HG03064 (cell line): Measurements from ENCODE around the gene SLC9B1.
"Not testable (repeated sequence)": the region's sequence is repeated elsewhere in the genome, so short reads cannot be mapped to it uniquely, and the experiment has no call there.

ENCODE experiments used
- ATAC-seq: cut with Tn5 transposase; IDR thresholded peaks from one replicate; pipeline ENCODE4 v1.9.1; 2021; ENCODE audit warnings: low read depth; ENCODE audit not compliant: unreplicated experiment

Gene SLC9B1

DNA sequence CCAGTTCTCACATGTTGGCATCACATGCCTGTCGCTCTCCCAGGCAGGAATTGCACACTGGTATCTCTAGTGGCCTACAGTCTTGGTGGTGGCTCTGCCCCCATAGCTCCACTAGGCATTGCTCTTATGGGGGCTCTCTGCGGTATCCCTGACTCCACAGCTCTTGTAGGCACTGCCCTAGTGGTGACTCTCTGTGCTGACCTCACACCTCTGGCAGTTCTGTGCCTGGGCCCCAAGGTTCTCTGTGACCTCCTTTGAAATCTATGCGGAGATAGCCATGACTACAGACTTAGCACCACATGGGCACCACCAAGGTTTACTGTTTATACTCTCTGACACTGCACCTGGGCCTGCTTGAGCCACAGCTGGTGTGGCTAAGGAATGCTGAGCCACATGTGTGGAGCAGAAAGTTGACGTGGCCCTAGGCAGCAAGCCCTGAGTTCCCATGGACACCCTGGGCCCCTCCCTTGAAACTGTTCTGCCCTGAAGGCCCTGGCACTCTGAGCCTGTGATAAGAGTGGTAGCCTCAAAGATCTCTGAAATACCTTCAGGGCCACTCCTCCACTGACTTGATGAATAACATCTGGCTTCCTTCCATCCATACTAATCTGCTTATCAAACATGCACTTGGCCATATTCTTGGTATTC, 8.0 kb downstream of the SLC9B1 start:
- no peak for ATAC-seq

DNA sequence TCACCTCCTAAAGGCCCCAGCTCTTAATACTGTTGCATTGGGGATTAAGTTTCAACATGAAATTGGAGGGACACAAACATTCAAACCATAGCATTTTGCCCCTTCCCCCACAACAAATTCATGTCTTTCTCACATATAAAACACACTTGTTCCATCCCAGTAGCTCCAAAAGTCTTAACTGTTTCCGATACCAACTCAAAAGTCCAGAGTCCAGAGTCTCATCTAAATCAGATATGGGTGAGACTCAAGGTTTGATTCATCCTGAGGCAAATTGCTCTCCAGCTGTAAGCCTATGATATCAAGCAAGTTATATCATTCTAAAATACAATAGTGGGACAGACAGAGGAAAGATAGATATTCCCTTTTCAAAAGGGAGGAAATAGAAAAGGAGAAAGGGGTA, 8.7 kb downstream of the SLC9B1 start:
- no peak for ATAC-seq

DNA sequence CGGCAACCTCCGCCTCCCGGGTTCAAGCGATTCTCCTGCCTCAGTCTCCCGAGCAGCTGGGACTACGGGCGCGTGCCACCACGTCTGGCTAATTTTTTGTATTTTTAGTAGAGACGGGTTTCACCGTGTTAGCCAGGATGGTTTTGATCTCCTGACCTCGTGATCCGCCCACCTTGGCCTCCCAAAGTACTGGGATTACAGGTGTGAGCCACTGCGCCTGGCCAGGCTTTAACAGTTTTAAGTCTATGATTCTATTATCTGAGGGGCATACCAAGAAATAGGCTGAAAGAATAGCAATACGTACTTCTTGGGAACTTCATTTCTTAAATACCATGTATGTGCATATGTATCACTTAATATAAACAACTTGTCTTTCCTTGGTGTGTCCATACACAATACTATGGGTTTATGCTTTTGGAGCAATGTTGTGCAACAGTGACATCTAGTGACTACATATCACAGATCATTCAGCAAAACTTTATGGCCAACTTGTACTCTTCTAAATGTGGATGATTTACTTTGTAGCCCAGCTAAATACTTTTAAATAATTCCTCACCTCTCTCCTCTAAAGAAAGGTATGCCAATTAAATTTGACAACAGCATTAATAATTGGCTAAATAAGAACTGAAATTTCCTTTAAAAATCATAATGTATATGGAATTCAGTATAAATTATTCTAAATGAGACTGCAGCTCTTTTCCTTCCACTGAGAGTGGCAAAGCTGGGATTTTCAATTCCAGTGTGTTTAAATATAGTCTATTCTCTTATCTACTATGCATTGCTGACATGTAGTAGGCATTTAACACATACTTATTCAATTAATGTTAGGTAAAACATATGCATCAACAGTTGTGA, 10.4 kb downstream of the SLC9B1 start:
- ATAC-seq = no peak

DNA sequence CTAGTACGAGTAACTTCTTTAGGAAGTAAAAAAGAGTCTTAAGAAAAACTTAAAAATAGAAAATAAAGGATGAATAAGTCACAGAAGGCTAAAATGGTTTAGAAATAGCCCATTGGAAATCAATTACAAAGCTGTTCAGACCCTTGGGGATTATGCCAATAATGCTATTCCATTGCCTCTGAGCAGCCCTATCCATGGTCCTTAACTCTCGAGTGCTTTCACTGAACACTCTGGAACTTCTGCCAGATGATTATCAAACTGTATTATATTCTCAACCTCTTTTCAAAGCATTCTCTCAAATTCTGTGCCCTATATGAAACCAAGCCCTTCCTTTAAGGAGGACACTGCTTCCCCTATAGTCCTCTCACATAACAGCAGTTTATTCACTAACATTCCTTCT, 17.0 kb downstream of the SLC9B1 start:
- no peak for ATAC-seq

DNA sequence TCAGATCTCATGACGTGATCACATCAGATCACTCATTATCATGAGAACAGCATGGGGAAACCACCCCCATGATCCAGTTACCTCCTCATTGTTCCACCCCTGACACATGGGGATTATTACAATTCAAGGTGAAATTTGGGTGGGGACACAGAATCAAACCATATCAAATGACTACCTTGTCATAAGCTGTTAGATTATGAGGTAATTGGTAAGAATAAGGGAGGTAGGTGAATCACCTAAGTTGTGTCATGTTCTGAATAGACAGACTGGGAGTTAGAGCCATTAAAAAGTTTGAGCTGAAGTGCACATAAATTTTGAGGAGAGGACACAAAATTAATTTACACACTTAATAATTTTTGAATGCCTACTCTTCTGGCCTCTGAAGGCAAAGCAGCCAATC, 24.7 kb downstream of the SLC9B1 start:
- no peak for ATAC-seq

DNA sequence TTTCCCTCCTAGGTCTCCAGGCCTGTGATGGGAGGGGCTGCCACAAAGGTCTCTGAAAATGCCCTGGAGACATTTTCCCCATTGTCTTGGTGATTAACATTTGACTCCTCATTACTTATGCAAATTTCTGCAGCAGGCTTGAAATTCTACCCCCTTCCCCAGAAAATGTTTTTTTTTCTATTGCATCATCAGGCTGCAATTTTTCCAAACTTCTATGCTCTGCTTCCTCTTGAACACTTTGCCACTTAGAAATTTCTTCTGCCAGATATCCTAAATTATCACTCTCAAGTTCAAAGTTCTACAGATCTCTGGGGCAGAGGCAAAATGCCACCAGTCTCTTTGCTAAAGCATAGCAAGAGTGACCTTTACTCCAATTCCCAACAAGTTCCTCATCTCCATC, 25.5 kb downstream of the SLC9B1 start:
- ATAC-seq = not testable (repeated sequence)

DNA sequence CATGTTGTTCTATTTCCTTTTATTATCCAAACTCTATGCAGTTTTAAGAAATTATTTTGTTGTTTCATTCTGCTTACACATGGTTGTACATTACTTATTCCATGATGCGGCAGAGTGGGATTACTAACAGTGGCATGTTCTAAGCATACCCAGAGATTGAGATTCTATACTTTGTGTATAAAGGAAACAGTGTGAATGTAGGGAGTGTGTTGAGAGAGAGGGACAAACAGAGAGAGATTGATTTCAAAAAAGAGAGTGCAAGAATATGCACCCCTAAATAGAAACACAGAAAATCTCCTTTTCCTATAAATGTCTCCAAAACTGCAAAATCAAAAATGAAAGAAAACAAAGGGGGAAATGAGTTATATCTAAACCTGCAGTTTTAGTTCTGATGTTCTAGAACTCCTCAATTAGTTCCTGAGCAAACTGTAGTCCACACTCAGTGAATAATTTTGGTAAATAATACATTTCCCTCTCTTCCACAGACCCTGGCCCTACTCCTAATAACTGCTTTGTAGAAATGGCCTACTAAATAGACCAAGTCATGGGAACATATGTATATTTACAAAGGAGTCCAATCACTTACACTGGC, 31.0 kb downstream of the SLC9B1 start:
- ATAC-seq = no peak

DNA sequence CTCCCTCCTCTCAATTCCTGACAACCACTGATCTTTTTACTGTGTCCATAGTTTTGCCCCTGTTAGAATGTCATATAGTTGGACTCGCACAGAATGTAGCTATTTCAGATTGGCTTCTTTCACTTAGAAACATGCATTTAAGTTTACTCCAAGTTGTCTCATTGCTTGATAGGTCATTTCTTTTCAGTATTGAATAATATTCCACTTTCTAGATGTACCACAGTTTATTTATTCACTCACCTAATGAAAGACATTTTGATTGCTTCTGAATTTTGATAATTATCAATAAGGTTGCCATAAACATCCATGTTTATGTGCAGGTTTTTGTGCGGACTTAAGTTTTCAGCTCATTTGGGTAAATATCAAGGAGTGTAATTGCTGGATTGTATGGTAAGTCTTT, 38.5 kb downstream of the SLC9B1 start:
- no peak for ATAC-seq

DNA sequence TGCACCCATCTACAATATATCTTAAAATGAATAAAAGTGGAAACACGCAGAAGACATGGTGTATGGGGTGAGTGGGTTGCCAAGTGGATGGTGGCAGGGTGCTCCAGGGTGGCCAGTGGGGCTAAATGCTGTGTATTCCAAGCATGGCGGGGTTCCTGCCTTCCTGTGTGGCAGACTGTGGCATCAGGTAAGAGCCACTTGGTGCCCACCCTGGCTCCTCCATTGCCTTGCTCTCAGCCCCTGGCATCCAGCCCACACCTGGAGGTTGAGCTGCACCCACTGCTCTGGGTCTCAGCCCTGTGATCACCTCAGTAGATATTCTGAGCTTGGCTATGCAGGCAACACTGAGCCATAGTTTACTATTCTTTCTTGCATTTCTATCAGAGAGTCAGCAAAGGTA, 57.7 kb downstream of the SLC9B1 start:
- ATAC-seq = not testable (repeated sequence)

DNA sequence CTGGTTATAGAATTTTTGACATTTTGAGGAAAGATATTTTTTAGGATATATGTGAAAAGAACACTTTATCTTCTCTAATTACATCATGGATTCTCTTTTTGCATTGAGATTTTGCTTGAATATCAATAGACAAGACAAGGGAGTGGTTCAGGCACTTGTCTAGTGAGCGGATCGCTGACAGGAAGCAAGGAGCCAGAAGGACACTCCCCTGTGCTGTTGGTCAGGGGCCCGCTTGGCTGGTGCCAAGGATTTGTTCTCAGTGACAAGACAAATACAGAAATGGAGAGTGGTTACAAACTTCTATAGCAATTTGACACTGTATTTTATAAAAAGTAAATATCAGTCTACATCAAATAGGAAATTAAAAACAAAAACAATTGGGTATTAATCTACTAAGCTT, 60.0 kb downstream of the SLC9B1 start:
- ATAC-seq = no peak

DNA sequence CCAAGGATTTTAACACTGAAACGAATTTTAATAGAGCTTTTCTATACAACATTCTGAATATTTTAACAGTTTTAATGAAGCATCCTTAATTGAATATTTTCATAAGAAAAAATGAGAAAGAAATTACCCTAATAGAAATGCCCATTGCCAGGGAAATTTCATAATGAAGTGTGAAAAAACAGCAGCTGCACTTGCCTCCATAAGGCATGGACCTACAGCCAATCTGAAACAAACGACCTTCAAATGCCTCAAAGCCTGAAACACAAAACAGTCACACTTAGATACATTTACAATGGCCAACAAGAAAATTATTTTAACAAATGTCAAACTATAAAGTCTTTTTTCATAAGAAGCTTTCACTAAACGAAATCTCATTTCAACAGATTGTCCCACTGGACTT, 74.4 kb downstream of the SLC9B1 start:
- ATAC-seq = no peak

DNA sequence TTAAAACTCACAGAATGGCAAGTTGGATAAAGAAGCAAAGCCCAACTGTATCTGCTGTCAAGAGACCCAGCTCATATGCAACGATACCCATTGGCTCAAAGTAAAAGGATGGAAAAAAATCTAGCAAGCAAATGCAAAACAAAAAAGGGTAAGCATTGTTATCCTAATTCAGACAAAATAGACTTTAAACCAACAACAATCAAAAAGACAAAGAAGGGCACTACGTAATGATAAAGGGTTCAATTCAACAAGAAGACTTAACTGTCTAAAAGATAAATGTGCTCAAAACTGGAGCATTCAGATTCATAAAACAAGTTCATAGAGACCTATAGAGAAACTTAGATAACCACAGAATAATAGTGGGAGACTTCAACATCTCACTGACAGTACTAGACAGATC, 81.4 kb downstream of the SLC9B1 start:
- not testable (repeated sequence) for ATAC-seq

DNA sequence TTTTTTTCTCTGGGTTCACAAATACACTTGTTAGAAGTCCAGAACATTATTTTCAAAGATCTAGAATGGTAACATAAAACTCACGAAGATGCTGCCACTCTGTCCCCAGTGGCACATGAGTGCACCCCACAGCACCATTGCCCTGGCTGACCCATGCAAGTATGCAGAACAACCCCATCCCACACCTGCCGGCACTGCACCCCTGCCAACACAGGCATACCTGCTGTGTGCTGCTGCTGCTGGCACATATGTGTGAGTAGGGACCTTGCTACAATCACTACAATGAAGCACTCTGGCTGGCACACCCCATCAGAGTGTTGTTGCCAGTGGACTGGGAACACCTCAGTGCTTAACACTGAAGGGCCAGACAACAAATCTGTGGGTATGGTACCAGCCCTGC, 83.8 kb downstream of the SLC9B1 start:
- no peak for ATAC-seq

DNA sequence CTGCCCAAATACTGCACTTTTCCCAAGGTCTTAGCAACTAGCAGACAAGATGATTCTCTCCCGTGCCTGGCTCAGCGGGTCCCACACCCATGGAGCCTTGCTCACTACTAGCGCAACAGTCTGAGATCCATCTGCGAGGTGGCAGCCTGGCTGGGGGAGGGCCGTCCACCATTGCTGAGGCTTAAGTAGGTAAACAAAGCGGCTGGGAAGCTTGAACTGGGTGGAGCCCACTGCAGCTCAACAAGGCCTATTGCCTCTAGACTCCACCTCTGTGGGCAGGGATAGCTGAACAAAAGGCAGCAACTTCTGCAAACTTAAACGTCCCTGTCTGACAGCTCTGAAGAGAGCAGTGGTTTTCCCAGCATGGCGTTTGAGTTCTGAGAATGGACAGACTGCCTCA, 99.8 kb downstream of the SLC9B1 start:
- not testable (repeated sequence) for ATAC-seq

DNA sequence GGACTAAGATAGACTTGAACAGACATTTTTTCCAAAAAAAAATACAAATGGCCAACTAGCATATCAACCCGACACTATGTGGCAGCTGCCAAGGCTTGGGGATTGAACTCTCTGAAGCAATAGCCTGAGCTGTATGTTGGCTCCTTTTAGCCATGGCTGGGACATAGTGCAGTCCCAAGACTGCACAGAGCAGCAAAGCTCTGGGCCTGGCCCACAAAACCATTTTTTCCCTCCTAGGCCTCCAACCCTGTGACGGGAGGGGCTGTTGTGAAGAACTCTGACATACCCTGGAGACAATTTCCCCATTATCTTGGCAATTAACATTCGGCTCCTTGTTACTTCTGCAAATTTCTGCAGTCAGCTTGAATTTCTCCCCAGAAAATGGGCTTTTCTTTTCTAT, 100.6 kb downstream of the SLC9B1 start:
- ATAC-seq = no peak

DNA sequence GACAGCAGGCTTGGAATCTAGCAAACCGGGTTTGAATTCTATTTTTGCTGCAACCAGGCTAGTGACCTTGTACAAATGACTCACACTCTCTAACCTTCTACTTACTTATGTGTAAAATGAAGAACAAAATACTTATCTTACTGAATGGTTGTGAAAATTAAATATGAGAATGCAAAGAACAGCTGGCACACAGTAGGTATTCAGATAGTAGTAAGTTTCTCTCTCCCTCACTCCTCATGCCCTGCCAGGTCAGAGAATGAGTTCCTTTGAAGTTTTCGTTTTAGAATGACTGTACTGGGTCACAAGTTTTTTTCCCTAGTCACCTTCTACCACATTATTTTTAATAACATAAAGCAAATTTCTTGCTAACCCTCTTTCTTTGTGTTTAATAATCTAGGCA, 117.7 kb downstream of the SLC9B1 start:
- no peak for ATAC-seq

DNA sequence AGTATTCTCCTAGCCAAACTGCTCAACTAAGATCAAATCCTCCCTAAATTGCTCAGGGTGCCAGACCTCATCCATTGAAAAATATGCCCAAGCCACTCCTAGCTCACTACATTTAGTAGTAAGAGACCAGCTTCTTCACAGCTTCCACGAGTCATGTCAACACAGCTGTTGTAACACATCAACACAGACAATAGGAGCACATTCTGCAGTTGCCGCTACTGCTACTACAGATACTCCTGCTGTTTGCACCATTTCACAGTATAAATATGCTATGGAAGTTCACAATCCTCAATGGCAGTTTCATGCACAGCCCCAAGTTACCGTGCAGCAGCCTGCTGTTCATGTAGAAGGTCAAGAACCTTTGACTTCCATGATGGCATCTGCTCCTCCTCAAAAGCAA, 121.9 kb downstream of the SLC9B1 start:
- not testable (repeated sequence) for ATAC-seq

DNA sequence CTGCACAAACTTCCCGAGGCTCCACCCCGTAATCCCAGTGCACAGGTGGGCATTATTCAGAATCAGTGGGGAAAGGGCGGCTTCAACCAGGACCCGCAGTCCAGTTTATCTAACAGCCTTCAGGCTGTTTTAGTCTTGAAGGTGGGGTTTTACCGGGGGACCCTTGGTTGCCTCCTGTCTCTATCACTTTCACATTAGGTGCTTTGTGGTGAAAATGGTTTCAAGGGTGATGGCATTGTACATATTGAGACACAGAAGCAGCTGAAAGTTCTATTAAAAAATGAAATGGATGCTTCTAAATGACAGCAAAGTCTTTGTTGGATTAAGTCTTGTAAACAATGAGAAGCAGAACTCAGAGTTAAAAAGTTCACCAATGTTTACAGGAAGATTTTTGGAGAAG, 123.0 kb downstream of the SLC9B1 start:
- ATAC-seq = not testable (repeated sequence)

DNA sequence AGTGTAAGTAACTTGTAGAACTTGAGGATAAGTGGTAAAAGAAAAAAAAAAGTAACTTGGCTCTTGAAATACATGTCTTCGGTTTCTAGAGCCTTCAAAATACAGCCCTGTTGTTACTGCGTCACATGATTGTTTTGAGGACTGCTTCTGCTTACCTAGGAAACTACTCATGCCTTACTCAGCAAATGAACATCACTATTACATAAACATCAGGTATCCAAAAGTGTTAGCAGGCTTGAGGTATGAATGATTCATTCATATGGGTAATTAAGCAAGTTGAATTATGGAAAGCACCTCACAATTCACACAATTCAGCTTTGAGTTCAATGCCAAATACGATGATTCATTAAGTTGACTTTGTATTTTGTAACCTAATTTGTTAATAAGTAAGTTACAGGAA, 129.6 kb downstream of the SLC9B1 start:
- ATAC-seq = not testable (repeated sequence)

DNA sequence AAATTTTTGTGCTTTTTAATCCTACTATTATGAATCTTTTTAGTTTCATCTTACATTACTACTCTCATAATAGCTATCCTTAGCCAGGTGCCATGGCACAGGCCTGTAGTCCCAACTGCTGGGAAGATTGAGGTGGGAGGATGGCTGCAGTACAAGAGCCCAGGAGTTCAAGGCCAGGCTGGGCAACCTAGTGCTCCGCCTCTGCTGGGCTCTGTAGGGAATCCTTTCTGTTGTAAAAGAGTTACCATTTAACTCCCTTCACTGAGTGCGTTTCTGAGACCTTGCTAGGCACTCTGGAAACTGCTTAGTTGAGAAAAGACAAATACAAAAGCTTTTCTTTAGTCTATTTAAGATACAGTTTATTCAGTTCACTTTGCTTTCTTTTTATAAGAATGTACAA, 130.9 kb downstream of the SLC9B1 start:
- not testable (repeated sequence) for ATAC-seq

DNA sequence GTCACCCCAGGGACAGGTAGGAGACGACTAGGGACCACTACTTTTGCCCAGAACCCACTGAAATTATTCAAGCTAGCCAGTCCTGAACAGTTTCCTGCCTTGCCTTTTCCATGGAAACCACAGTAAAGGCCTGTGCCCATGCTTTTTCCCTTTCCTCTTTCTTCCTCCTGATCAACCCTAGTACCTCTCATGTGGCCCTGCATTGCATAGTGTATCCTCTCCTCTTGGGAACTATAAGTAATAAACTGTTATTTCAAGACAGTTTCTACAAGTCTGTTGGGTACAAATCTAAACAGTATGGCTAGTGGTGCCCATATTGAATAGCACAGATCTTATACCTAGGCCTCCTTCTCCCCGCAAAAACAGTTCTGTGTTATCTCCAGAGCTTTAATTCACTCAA, 136.2 kb downstream of the SLC9B1 start:
- no peak for ATAC-seq

DNA sequence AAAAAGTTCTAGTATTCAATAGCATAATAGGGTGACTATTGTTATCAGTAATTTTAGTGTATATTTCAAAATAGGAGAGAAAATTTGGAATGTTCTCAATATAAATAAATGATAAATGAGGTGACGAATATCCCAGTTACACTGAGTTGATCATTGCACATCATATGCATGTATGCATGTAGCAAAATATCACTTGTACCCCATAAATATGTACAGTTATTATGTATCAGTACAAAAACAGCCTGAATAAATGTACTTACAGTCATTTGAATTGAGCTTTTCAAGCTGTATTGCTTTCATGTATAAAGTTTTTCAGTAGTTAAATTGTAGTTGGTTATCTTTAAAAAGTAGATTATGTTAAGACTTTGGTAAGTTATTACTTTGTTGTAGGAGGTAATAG, 138.2 kb downstream of the SLC9B1 start:
- no peak for ATAC-seq
